HG03060 (cell line): ENCODE measurements around the gene CGB2.
"Not testable (repeated sequence)": the region's sequence is repeated elsewhere in the genome, so short reads cannot be mapped to it uniquely, and the experiment has no call there.

Experiments used
- ATAC-seq: cut with Tn5 transposase; IDR thresholded peaks from one replicate; pipeline ENCODE4 v1.9.1; 2021; ENCODE audit warnings: low read depth, moderate number of reproducible peaks; ENCODE audit not compliant: unreplicated experiment

CGB2 gene

GRCh38 chr19:49064768-49065611 lies 33.3 kb downstream of the CGB2 start, which contains the start of gene NTF4:
Gene NTF4 (minus strand): TSS chr19:49064818. CDS start chr19:49061997, 2,821 bp downstream.
- ATAC-seq, result no peak

- ATAC-seq, result no peak
These were observed 34.3 kb downstream of the CGB2 start for GRCh38 chr19:49065905-49066512.

- no peak for ATAC-seq
These were observed 35.9 kb downstream of the CGB2 start for GRCh38 chr19:49067554-49067953.

- no peak for ATAC-seq
These were observed 37.3 kb downstream of the CGB2 start for GRCh38 chr19:49069026-49069425.

- ATAC-seq, result no peak
These were observed 38.7 kb downstream of the CGB2 start for GRCh38 chr19:49070416-49070815.

GRCh38 chr19:49071860-49072547 lies 40.3 kb downstream of the CGB2 start:
- ATAC-seq, result no peak

- ATAC-seq, result no peak
These were observed 42.1 kb downstream of the CGB2 start for GRCh38 chr19:49073514-49074378.

- not testable (repeated sequence) for ATAC-seq
These were observed 43.2 kb downstream of the CGB2 start for GRCh38 chr19:49074869-49075268.

GRCh38 chr19:49080392-49080791 lies 48.7 kb downstream of the CGB2 start:
- ATAC-seq, result no peak

- ATAC-seq, result no peak
These were observed 49.6 kb downstream of the CGB2 start for GRCh38 chr19:49081273-49081672.
